Erythroblast (primary cell): ENCODE data around the gene USP5.

Experiments
- GATA1 ChIP-seq: IDR thresholded peaks from 2 replicates; pipeline ENCODE4 v1.6.1; 2011; ENCODE audit warnings: low read depth, mild to moderate bottlenecking, control low read depth, low read length, moderate library complexity
- POLR2A ChIP-seq: IDR thresholded peaks from 2 replicates; pipeline ENCODE4 v1.6.1; 2011; ENCODE audit warnings: mild to moderate bottlenecking, low read length

GRCh38 chr12:6832125-6832524 is 19.8 kb upstream of the USP5 start:
- TF ChIP-seq POLR2A, result no peak
- TF ChIP-seq GATA1, result no peak
